HEK293 (cell line): ENCODE results near the gene ST6GALNAC1.

Experiments used
- ZBTB8A ChIP-seq: fragments of 450-650 bp; formaldehyde crosslinking; IDR thresholded peaks from 2 replicates; pipeline ENCODE4 v1.5.1; 2016; ENCODE audit warnings: missing biosample characterization, missing genetic modification characterization
- TF ChIP-seq, protein P1 (sequence below): fragments of 450-650 bp; formaldehyde crosslinking; IDR thresholded peaks from 2 replicates; pipeline ENCODE4 v1.5.1; 2016; ENCODE audit warnings: missing biosample characterization, missing genetic modification characterization
- TF ChIP-seq, protein P2 (sequence below): fragments of 450-650 bp; formaldehyde crosslinking; IDR thresholded peaks from 2 replicates; pipeline ENCODE4 v1.5.1; 2016; ENCODE audit warnings: missing biosample characterization, missing genetic modification characterization
- TF ChIP-seq, protein P3 (sequence below): fragments of 450-650 bp; formaldehyde crosslinking; IDR thresholded peaks from 2 replicates; pipeline ENCODE4 v1.5.1; 2016; ENCODE audit warnings: missing biosample characterization, missing genetic modification characterization

DNA sequence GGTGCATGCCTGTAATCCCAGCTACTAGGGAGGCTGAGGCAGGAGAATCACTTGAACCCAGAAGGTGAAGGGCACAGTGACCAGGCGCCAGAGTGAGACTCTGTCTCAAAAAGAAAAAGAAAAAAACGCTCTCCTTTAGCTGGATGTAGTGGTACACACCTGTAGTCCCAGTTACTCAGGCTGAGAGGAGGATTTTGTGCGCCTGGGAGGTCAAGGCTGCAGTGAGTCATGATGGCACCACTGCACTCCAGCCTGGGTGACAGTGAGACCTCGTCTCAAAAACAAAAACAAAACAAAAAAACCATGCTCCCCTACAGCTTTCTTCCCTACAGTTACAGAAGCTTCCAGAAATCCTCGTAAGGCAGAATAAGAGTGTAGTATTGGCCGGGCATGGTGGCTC, 33.1 kb upstream of the ST6GALNAC1 start:
- no peak for TF ChIP-seq ZBTB8A
- TF ChIP-seq, protein P1, sequence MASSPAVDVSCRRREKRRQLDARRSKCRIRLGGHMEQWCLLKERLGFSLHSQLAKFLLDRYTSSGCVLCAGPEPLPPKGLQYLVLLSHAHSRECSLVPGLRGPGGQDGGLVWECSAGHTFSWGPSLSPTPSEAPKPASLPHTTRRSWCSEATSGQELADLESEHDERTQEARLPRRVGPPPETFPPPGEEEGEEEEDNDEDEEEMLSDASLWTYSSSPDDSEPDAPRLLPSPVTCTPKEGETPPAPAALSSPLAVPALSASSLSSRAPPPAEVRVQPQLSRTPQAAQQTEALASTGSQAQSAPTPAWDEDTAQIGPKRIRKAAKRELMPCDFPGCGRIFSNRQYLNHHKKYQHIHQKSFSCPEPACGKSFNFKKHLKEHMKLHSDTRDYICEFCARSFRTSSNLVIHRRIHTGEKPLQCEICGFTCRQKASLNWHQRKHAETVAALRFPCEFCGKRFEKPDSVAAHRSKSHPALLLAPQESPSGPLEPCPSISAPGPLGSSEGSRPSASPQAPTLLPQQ (tag by site-specific recombination) = no peak
- TF ChIP-seq, protein P2, sequence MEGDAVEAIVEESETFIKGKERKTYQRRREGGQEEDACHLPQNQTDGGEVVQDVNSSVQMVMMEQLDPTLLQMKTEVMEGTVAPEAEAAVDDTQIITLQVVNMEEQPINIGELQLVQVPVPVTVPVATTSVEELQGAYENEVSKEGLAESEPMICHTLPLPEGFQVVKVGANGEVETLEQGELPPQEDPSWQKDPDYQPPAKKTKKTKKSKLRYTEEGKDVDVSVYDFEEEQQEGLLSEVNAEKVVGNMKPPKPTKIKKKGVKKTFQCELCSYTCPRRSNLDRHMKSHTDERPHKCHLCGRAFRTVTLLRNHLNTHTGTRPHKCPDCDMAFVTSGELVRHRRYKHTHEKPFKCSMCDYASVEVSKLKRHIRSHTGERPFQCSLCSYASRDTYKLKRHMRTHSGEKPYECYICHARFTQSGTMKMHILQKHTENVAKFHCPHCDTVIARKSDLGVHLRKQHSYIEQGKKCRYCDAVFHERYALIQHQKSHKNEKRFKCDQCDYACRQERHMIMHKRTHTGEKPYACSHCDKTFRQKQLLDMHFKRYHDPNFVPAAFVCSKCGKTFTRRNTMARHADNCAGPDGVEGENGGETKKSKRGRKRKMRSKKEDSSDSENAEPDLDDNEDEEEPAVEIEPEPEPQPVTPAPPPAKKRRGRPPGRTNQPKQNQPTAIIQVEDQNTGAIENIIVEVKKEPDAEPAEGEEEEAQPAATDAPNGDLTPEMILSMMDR = no peak
- TF ChIP-seq, protein P3, sequence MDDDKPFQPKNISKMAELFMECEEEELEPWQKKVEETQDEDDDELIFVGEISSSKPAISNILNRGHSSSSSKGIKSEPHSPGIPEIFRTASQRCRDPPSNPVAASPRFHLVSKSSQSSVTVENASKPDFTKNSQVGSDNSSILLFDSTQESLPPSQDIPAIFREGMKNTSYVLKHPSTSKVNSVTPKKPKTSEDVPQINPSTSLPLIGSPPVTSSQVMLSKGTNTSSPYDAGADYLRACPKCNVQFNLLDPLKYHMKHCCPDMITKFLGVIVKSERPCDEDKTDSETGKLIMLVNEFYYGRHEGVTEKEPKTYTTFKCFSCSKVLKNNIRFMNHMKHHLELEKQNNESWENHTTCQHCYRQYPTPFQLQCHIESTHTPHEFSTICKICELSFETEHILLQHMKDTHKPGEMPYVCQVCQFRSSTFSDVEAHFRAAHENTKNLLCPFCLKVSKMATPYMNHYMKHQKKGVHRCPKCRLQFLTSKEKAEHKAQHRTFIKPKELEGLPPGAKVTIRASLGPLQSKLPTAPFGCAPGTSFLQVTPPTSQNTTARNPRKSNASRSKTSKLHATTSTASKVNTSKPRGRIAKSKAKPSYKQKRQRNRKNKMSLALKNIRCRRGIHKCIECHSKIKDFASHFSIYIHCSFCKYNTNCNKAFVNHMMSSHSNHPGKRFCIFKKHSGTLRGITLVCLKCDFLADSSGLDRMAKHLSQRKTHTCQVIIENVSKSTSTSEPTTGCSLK (tag by site-specific recombination) = no peak
